HG03457 (cell line): Measurements from ENCODE around the gene CNKSR3.

Experiments used
- ATAC-seq: cut with Tn5 transposase; IDR thresholded peaks from one replicate; pipeline ENCODE4 v1.9.1; 2021; ENCODE audit warnings: moderate number of reproducible peaks; ENCODE audit not compliant: unreplicated experiment

CNKSR3 gene

GRCh38 chr6:154504102-154504501, 6.4 kb downstream of the CNKSR3 start:
- ATAC-seq: no peak

- ATAC-seq: no peak
These were observed 6.8 kb downstream of the CNKSR3 start for GRCh38 chr6:154503658-154504057.

- no peak for ATAC-seq
These were observed 7.9 kb downstream of the CNKSR3 start for GRCh38 chr6:154502553-154502952.

GRCh38 chr6:154501578-154501868, 9.0 kb downstream of the CNKSR3 start:
- no peak for ATAC-seq

GRCh38 chr6:154500769-154501577, 9.5 kb downstream of the CNKSR3 start:
- ATAC-seq: no peak

GRCh38 chr6:154499855-154500589, 10.5 kb downstream of the CNKSR3 start:
- no peak for ATAC-seq

- no peak for ATAC-seq
These were observed 12.0 kb downstream of the CNKSR3 start for GRCh38 chr6:154498340-154498934.

GRCh38 chr6:154496793-154497517, 13.5 kb downstream of the CNKSR3 start:
- no peak for ATAC-seq

- ATAC-seq: no peak
These were observed 14.3 kb downstream of the CNKSR3 start for GRCh38 chr6:154496186-154496585.

- ATAC-seq: no peak
These were observed 15.7 kb downstream of the CNKSR3 start for GRCh38 chr6:154494592-154495311.

GRCh38 chr6:154491567-154492470, 18.7 kb downstream of the CNKSR3 start:
- ATAC-seq: no peak

- ATAC-seq: no peak
These were observed 20.7 kb downstream of the CNKSR3 start for GRCh38 chr6:154489822-154490221.

GRCh38 chr6:154488802-154489437, 21.6 kb downstream of the CNKSR3 start:
- ATAC-seq: no peak

- no peak for ATAC-seq
These were observed 22.3 kb downstream of the CNKSR3 start for GRCh38 chr6:154488248-154488593.

- ATAC-seq: no peak
These were observed 22.9 kb downstream of the CNKSR3 start for GRCh38 chr6:154487367-154488247.

- no peak for ATAC-seq
These were observed 24.7 kb downstream of the CNKSR3 start for GRCh38 chr6:154485815-154486214.

- no peak for ATAC-seq
These were observed 25.5 kb downstream of the CNKSR3 start for GRCh38 chr6:154484942-154485341.

- no peak for ATAC-seq
These were observed 27.6 kb downstream of the CNKSR3 start for GRCh38 chr6:154482858-154483257.
